ENCODE data around the gene MN1.

The MN1 gene

DNA sequence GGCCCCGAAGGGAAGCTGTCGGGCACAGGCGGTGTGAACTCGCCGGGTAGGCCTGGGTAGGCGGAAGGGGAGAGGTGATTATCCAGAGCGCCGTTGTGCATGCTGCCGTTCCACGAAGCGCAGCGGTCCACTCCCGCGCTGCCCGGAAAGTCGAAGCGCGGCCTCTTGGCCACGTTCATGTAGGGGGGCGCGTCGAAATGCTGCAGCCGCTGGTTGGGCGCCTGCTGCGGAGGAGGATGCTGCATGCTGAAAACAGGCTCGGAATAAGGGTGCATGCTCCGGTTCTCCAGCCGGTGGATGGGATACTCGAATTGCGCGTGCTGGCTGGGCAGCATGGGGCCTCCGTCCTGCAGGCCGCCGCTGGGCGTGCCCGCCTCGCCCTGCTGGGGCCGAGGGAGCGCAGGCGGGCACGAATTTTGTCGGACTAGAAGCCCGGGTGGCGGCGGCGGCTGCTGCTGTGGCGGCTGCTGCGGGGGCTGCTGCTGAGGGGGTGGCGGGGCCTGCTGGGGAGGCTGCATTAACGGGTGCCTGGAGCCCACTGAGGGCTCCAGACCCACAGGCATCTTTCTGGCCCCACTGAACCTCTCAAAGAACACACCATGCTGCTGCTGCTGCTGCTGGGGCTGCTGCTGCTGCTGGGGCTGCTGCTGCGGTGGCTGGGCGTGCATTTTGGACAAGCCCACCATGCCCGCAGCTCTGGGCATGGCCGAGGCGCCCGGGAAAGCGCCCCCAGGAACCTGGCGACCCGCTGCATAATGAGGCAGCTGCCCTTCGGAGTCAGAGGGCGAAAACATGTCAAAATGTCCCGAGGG is 2.3 kb downstream of the MN1 start:
- ATAC-seq (replicated peaks): no peak
- H3K4me3 Mint-ChIP-seq: peak overlapping the region; percentile 28 to 52
- H3K27ac Mint-ChIP-seq: no peak overlapping the region

DNA sequence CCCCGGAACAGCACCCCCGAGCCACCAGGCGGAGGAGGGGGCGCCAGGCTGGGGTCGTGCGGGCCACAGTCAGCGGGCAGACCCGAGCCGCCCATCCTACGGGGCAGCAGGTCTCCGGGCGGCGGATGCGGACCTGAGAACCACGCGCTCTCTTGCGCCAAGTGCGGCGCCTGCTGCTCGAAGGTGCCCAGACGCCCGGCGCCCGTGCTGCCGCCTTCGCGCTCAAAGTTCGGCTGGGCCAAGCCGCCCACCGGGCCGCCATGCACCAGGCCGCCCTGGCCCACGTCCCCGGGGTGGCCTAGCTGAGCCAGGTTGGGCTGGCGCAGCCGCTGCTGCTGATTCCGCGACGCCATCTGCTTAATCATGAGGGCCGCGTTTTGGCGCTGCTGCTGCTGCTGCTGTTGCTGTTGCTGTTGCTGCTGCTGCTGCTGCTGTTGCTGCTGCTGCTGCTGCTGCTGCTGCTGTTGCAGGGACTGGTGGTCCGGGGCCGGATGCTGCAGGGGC is 3.0 kb downstream of the MN1 start:
- Mint-ChIP-seq H3K4me1 (peaks cover 6 to 16% of the 10 kb centered on the region in 2 donors), H3K27me3 (peaks cover 15 to 28% of the 10 kb centered on the region in 2 donors), H3K27ac (no peak overlapping the region), H3K36me3 (no peaks in the 10 kb centered on the region), H3K9me3 (no peaks in the 10 kb centered on the region), H3K4me3 (peak overlapping the region in 1 of 2 donors; percentile 52)
- ATAC-seq (replicated peaks) (no peak), DNase-seq (no peak)

More for the DNA sequence above, 2.3 kb downstream of the MN1 start:
- Mint-ChIP-seq H3K9me3 (no peaks in the 10 kb centered on the region), H3K36me3 (no peaks in the 10 kb centered on the region), H3K27me3 (peaks cover 21 to 35% of the 10 kb centered on the region in 2 donors), H3K4me1 (peaks cover 6 to 16% of the 10 kb centered on the region in 2 donors)
- no peak for DNase-seq

DNA sequence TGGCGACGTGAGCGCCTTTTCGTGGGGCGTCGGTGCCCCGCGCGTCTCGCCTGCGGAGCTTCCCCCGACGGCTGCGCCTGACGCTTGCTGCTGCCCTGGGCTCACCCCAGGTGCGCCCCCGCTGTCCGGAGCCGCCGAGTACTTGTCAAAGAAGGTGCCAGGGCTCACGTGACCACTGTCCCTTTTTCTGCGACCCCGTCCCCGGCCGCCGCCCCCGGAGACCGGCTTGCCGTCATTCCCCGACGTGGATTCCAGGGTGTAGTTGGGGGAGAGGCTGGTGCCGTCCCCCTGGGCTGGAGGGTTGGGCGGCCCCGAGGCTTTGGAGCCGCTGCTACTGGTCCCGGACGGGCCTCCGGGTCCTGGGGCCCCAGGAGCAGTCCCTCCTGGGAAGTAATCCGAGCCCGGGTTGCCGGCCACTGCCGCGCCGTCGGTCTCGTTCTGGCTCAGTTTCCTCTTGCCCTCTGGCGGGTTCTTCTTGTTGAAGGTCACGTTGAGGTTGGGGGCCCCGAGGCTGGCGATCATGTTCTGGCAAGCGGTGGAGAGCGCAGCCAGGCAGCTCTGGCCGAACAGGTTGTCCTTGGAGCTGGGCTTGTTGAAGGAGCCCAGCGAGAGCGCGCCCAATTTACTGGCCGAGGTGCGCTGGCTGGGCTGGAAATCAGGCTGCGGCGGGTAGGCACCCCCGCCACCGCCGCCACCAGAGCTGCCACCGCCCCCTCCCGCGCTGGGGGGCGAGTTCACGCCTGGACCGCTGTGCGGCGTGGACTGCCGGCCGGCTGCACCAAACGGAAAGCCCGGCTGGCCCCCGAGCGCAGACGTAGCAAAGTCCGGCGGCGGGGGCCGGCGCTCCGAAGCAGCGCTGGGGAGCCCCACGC is 3.8 kb downstream of the MN1 start:
- Mint-ChIP-seq H3K36me3 (no peaks in the 10 kb centered on the region), H3K9me3 (no peaks in the 10 kb centered on the region), H3K27me3 (peaks cover 12 to 20% of the 10 kb centered on the region in 2 donors), H3K4me3 (no peak overlapping the region), H3K4me1 (peaks cover 6 to 14% of the 10 kb centered on the region in 2 donors), H3K27ac (no peak overlapping the region)
- DNase-seq: no peak
- no peak for ATAC-seq (replicated peaks)

DNA sequence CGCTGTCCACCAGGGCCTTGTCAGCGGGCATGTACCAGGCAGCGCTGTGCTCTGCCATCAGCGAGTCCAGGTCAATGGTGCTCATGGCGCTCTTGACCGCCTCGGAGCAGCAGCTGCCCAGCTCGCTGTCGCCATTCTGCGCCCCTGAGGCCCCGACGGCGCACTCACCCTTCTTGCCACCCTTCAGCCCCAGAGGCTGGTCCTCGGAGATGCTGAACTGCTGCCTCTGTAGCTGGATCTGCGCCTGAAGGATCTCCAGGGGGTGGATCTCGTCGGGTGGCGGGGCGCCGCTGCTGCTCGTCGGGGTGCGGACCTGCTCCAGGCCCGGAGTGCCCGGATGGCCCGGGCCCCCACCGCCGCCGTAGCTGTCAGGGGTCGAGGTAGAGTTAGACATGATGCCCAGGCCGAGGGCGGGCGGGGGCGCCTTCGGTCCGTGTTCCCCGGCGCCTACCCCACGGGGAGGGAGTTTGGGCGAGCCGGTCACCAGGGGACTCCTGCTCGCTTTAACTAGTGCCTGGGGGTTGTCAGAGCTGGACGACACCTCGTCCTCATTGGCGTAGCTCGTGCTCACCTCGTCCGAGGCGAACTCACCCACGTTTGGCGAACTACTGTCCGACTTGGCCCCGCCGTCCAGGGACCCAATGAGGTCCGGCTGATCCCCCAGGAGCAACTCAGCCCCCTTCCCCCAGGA is 4.6 kb downstream of the MN1 start:
- Mint-ChIP-seq H3K27ac (no peak overlapping the region), H3K9me3 (no peaks in the 10 kb centered on the region)
- no peak for DNase-seq

DNA sequence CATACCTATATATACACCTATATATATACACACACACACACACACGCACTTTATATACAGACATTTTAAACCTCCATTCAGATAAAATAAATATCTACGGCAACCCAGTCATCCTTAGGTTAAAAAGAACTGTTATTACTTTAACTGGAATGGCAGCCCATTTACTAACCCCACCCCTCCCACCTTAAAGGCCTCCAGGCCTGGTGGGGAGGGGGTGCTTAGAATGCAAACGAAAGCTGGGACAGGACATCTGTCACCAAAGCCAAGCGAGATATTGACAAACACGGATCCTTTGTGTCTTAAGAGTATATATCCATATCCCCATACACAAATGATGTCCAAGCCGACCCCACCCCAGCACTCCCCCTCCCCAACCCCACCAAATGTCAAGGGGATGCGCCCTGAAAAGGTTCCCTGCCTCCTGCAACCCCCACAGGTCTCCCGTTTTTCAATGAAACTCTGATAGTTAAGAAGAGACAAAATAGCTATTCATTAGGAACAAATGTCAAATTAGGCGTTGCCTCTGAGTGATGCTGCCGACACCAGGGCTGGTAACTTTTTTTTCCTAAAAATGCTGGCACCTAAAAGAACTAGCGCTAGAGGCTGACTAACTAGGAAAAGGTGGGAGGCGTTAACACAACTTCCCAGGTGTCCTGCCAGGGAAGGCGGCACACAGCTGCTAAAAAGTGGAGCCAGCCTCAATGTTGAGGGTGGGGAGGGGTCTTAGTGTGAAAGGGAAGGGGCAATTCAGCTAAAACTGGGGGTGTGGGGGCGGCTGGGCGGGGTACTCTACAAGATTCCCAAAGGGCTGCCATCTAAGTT is 5.6 kb downstream of the MN1 start:
- no peak for DNase-seq
- Mint-ChIP-seq H3K9me3 (no peaks in the 10 kb centered on the region), H3K4me3 (no peak overlapping the region), H3K4me1 (peaks cover 0 to 5% of the 10 kb centered on the region in 2 donors), H3K36me3 (no peaks in the 10 kb centered on the region), H3K27me3 (peaks cover 5 to 13% of the 10 kb centered on the region in 2 donors), H3K27ac (no peak overlapping the region)
- ATAC-seq (replicated peaks): no peak

More for the DNA sequence above, 4.6 kb downstream of the MN1 start:
- ATAC-seq (replicated peaks): no peak
- Mint-ChIP-seq H3K36me3 (no peaks in the 10 kb centered on the region), H3K4me1 (peaks cover 0 to 6% of the 10 kb centered on the region in 2 donors), H3K27me3 (peaks cover 5 to 13% of the 10 kb centered on the region in 2 donors), H3K4me3 (no peak overlapping the region)

DNA sequence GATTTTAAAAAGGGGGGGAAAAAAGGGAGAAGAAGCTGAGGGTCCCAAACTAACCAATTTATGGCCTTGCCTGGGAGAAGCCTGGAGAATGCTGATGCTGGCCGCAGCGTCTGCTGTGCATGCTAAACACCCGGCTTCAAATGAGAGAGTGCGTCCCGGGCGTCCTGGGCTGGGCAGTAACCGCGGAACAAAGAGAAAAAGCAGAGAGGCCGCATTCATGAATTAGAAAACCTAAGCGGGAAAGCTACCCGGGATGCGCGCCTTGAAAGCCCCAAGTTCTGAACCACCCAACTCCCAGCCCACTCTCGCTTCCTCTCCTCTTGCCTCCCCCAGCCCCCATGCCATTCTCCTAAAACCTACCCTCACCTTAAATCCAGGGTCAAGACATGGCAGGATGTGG is 6.5 kb downstream of the MN1 start:
- Mint-ChIP-seq H3K27ac (no peak overlapping the region), H3K36me3 (no peaks in the 10 kb centered on the region), H3K9me3 (no peaks in the 10 kb centered on the region), H3K4me1 (no peaks in the 10 kb centered on the region), H3K27me3 (peaks cover 8 to 13% of the 10 kb centered on the region in 2 donors), H3K4me3 (no peak overlapping the region)
- ATAC-seq (replicated peaks) (no peak), DNase-seq (no peak)

DNA sequence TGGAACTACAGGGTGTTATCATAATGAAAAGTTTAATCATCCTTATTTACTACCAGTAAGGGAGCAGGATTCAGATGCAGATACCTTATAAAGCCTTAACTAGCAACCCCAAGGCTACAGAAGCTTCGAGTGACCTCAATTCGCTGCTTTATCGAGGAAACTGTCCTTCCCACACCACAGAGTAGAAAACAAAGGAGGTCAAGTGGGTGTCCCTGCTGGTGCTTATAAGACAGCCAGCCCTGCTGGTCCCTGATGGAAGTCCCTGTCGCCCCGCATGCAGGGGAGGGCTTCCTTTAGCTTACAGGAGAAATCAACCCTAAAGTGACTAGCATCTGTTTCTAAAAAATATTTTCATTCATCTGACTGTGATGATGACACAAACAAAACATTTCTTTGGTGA is 7.3 kb downstream of the MN1 start:
- peaks cover 9 to 13% of the 10 kb centered on the region in 2 donors for H3K27me3 Mint-ChIP-seq
- ATAC-seq (replicated peaks) (no peak), DNase-seq (no peak)
- H3K4me1 Mint-ChIP-seq: no peaks in the 10 kb centered on the region
- H3K36me3 Mint-ChIP-seq: no peaks in the 10 kb centered on the region
- no peaks in the 10 kb centered on the region for H3K9me3 Mint-ChIP-seq
- H3K27ac Mint-ChIP-seq: no peak overlapping the region
- H3K4me3 Mint-ChIP-seq: no peak overlapping the region

DNA sequence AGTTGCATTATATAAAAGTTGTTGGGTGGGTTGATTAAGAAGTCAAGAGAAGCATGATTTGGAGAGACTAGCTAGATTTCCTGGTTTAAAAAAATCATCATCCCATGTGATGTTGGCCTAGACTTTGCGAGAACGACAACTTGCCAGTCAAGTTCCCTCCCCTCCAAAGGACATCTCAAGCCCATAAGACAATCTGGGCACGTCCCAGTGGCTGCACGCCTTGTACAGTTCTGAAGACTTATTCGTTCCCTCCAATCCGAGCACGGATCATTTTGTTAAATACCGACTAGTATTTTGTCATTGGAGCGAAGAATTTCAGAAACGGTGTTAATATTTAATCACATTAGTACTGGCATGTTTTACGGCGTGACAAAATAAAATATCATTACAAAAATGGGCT is 8.0 kb downstream of the MN1 start:
- H3K9me3 Mint-ChIP-seq: no peaks in the 10 kb centered on the region
- no peak overlapping the region for H3K4me3 Mint-ChIP-seq
- H3K36me3 Mint-ChIP-seq: no peaks in the 10 kb centered on the region
- H3K4me1 Mint-ChIP-seq: no peaks in the 10 kb centered on the region
- DNase-seq (no peak), ATAC-seq (replicated peaks) (no peak)
- H3K27ac Mint-ChIP-seq: no peak overlapping the region
- peaks cover 4 to 7% of the 10 kb centered on the region in 2 donors for H3K27me3 Mint-ChIP-seq

DNA sequence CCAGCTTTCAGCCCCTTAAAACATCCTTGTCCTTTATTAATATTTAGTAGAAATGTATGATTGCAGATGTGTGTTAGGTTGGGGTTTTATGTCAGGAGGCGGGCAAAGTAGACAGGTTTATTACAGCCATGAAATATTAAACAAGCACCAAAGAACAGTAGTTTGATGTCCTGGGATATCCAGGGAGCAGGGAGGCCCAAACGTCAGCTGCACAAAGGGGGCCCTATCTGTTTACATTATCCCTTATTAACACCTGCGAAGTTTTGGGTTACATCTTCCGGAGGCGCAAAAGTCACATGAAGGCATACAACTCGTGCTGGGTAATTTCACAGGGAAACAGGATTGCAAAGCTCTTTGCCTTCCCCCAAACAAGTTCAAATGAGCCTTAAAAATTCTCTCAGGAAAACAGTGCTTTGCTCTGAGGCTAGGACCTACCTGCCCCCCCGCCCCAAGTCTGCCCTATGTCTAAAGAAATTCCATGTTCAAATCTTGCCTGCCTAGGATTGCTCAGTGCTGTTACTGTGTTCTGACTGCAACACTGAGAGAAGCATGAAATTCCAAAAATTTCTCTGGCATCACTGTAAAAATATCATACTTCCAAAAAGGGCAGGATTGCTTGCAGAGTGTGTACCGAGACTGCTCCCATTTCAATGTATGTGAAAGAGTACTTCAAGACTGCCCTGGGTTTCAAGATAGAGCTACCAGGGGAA is 8.9 kb downstream of the MN1 start:
- H3K9me3 Mint-ChIP-seq: no peaks in the 10 kb centered on the region
- DNase-seq (no peak), ATAC-seq (replicated peaks) (no peak)
- H3K4me3 Mint-ChIP-seq: no peak overlapping the region
- H3K27me3 Mint-ChIP-seq: peaks cover 11 to 14% of the 10 kb centered on the region in 2 donors
- no peak overlapping the region for H3K27ac Mint-ChIP-seq
- no peaks in the 10 kb centered on the region for H3K36me3 Mint-ChIP-seq
- no peaks in the 10 kb centered on the region for H3K4me1 Mint-ChIP-seq

DNA sequence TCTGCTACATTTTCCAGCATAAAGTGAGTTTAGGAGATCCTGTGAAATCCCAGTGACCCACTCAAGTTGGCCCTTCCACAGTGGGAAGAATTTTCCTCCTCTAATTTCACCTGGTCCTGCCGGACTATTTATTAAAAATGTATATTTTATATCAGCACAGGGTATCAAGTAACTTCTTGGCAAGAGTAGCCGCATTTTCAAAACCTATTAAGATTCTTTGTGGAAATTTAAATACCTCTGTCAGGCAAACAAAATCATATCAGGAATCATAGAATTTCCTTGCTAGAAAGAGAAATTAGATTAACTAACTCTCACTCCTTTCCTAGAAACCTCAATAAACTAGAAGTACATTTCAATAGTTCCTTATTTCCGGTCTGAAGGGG is 9.7 kb downstream of the MN1 start:
- ATAC-seq (replicated peaks): no peak
- Mint-ChIP-seq H3K36me3 (no peaks in the 10 kb centered on the region), H3K27ac (no peak overlapping the region), H3K9me3 (no peaks in the 10 kb centered on the region), H3K4me3 (no peak overlapping the region), H3K27me3 (peaks cover 12 to 16% of the 10 kb centered on the region in 2 donors), H3K4me1 (no peaks in the 10 kb centered on the region)
- DNase-seq: no peak

DNA sequence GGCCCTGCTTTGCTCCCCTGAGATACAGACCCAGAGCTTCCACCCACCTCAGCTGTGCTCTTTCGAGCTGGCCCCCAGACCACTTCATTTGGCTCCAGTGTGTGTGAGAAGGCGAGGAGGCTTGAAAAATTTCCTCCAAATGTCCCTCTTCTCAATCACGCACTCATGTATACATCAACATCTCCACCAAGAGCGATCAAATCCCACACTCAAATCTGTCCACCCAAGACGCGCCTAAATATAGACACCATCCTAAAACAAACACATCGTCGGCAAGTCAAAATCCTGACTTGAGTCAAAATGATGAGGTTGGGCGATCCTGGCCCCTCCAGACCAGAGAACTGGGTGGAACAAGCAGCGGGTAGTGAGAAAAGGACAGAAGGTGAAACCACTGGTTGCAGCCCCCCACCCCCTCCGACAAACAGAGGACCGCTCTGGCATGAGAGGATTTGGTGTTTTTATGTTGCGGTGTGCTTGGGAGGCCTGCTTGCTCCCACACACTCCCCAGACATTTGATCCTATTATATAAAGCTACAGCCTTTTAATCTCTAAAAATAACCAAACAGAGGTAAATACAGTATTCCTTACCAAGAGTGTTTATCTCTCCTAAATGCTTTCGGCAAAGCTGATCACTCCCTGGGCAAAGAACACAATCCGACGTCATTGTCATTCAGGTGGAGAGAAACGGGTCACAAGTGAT is 10.2 kb downstream of the MN1 start:
- ATAC-seq (replicated peaks) (no peak), DNase-seq (no peak)
- H3K27ac Mint-ChIP-seq: no peak overlapping the region
- peaks cover 15 to 20% of the 10 kb centered on the region in 2 donors for H3K27me3 Mint-ChIP-seq
- H3K4me3 Mint-ChIP-seq: no peak overlapping the region
- H3K36me3 Mint-ChIP-seq: no peaks in the 10 kb centered on the region
- no peaks in the 10 kb centered on the region for H3K9me3 Mint-ChIP-seq
- no peaks in the 10 kb centered on the region for H3K4me1 Mint-ChIP-seq

DNA sequence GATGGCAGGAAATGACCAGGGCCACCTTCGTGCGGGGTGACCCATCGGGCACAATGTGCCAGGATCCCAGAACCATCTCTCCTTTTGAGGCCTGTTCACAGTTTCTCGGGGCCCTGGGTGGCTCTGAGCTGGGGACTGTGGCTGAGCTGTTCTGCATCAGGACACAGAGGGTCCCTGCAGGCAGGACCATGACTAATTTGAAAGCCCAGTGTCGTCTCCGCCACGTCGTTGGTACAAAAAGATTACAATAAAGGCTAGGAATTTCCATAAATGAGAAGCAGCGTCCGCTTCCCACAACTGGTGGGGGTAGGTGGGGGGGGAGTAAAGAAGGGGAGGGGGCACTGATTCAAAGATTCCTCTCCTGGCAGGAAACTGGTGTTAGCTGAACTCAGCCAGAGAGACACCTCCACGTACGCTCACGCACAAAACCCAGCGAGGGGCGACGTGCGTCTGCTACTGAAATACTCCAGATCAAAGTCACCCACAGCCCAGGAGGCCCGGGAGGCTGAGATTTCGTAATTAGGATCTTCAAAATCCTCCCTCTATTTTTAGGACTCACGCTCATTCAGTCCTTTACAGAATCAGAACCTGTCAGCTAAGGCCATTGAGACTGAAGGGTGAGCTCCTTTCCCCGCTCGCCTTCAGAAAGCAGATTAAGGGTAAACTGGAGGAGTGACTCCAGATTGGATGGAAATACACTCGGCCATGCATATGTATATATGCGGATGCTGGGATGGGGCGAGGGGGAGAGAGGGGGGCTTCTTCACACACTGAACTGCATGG is 11.0 kb downstream of the MN1 start:
- Mint-ChIP-seq H3K27me3 (peaks cover 22 to 23% of the 10 kb centered on the region in 2 donors), H3K27ac (no peak overlapping the region), H3K36me3 (no peaks in the 10 kb centered on the region), H3K9me3 (no peaks in the 10 kb centered on the region), H3K4me3 (no peak overlapping the region), H3K4me1 (peaks cover 0 to under 1% of the 10 kb centered on the region in 2 donors)
- no peak for DNase-seq
- no peak for ATAC-seq (replicated peaks)

All from stimulated activated naive B cell treated with anti-CD40 and anti-IgM and Interleukin-4, amounts not matched to agents 10 μg/mL and 1 μg/mL and 100 μg/mL, for 72 hours (primary cell).